Measurements from ENCODE around the gene C22orf39.

Gene C22orf39

GRCh38 chr22:19429950-19430889 is 17.3 kb downstream of the C22orf39 start:
- Histone ChIP-seq H3K36me3 (ENCODE audit: low read length) (no peaks in the 10 kb centered on the region), H3K9me2 (replicated peaks; ENCODE audit: insufficient read depth, low read length) (no peaks in the 10 kb centered on the region), H4K20me1 (ENCODE audit: low read depth, low read length) (0 out of 2 replicates have a peak, but pooled peaks cover 3% of the 10 kb centered on the region), H3K79me2 (ENCODE audit: insufficient read depth, low read length) (peaks cover 59% of the 10 kb centered on the region), H3K9me3 (ENCODE audit: insufficient read depth, low read length) (no peaks in the 10 kb centered on the region), H3K27ac (ENCODE audit: low read depth, low read length) (peak overlapping the region; percentile 60), H3K4me3 (ENCODE audit: insufficient read depth, low read length, poor library complexity, severe bottlenecking) (peak overlapping the region; percentile 95), H3K9ac (ENCODE audit: low read length) (peak overlapping the region; percentile 97), H2AFZ (ENCODE audit: low read depth, low read length, severe bottlenecking) (no peak overlapping the region), H3F3A (ENCODE audit: insufficient read depth) (no peaks in the 10 kb centered on the region), H3K4me2 (ENCODE audit: low read depth, low read length, poor library complexity, severe bottlenecking) (peak overlapping the region; percentile 83), H3K27me3 (ENCODE audit: low read length) (no peaks in the 10 kb centered on the region)
- no peak for TF ChIP-seq CTCF (IDR thresholded peaks at IDR 0.05; ENCODE audit: insufficient read depth, low read length, poor library complexity, severe bottlenecking)

GRCh38 chr22:19424186-19424500 is 23.4 kb downstream of the C22orf39 start:
- H3K79me2 ChIP-seq (ENCODE audit: insufficient read depth, low read length): peaks cover 94% of the 10 kb centered on the region
- H2AFZ ChIP-seq (ENCODE audit: low read depth, low read length, severe bottlenecking): no peak overlapping the region
- no peak overlapping the region for H3K27ac ChIP-seq (ENCODE audit: low read depth, low read length)
- no peaks in the 10 kb centered on the region for H3F3A ChIP-seq (ENCODE audit: insufficient read depth)
- no peaks in the 10 kb centered on the region for H3K9me2 ChIP-seq (replicated peaks; ENCODE audit: insufficient read depth, low read length)
- no peak overlapping the region for H3K4me3 ChIP-seq (ENCODE audit: insufficient read depth, low read length, poor library complexity, severe bottlenecking)
- no peak overlapping the region for H3K4me2 ChIP-seq (ENCODE audit: low read depth, low read length, poor library complexity, severe bottlenecking)
- H3K27me3 ChIP-seq (ENCODE audit: low read length): no peaks in the 10 kb centered on the region
- 0 out of 2 replicates have a peak, but pooled peaks cover 3% of the 10 kb centered on the region for H4K20me1 ChIP-seq (ENCODE audit: low read depth, low read length)
- H3K36me3 ChIP-seq (ENCODE audit: low read length): no peaks in the 10 kb centered on the region
- no peaks in the 10 kb centered on the region for H3K9me3 ChIP-seq (ENCODE audit: insufficient read depth, low read length)
- TF ChIP-seq EZH2phosphoT487 (conservative IDR thresholded peaks at IDR 0.05; ENCODE audit: low read length): no peak
- H3K9ac ChIP-seq (ENCODE audit: low read length): no peak overlapping the region

- Histone ChIP-seq H2AFZ (ENCODE audit: low read depth, low read length, severe bottlenecking) (no peak overlapping the region), H3K79me2 (ENCODE audit: insufficient read depth, low read length) (peaks cover 89% of the 10 kb centered on the region), H3K9me2 (replicated peaks; ENCODE audit: insufficient read depth, low read length) (no peaks in the 10 kb centered on the region), H3K27me3 (ENCODE audit: low read length) (no peaks in the 10 kb centered on the region), H3K4me3 (ENCODE audit: insufficient read depth, low read length, poor library complexity, severe bottlenecking) (no peak overlapping the region), H3K9me3 (ENCODE audit: insufficient read depth, low read length) (no peaks in the 10 kb centered on the region), H4K20me1 (ENCODE audit: low read depth, low read length) (0 out of 2 replicates have a peak, but pooled peaks cover 3% of the 10 kb centered on the region), H3F3A (ENCODE audit: insufficient read depth) (no peaks in the 10 kb centered on the region), H3K4me2 (ENCODE audit: low read depth, low read length, poor library complexity, severe bottlenecking) (no peak overlapping the region), H3K36me3 (ENCODE audit: low read length) (no peaks in the 10 kb centered on the region), H3K9ac (ENCODE audit: low read length) (no peak overlapping the region), H3K27ac (ENCODE audit: low read depth, low read length) (no peak overlapping the region)
- TF ChIP-seq CTCF (IDR thresholded peaks at IDR 0.05; ENCODE audit: insufficient read depth, low read length, poor library complexity, severe bottlenecking) (no peak), EZH2phosphoT487 (conservative IDR thresholded peaks at IDR 0.05; ENCODE audit: low read length) (no peak)
These were observed 24.8 kb downstream of the C22orf39 start for GRCh38 chr22:19422440-19423301.
